Vagina (tissue), 2 donors: ENCODE data around the gene ZNF292.

Experiments
- POLR2A ChIP-seq, 2 donors: fragments of 450-650 bp; IDR thresholded peaks; one replicate each; pipeline ENCODE4 v1.6.1; 2017; ENCODE audit warnings: antibody characterized with exemption in 2 of 2, mild to moderate bottlenecking in 2 of 2, moderate library complexity in 2 of 2
- TF ChIP-seq, protein P1 (sequence below), 3 experiments: fragments of 450-650 bp in 2 of 3; fragments of 200-600 bp in 1 of 3; sonication (generic) in 1 of 3; IDR thresholded peaks; one replicate each; pipeline ENCODE4 v1.5.1; 2017 to 2019; ENCODE audit warnings: antibody characterized with exemption in 3 of 3, mild to moderate bottlenecking in 2 of 3, moderate library complexity in 2 of 3

DNA sequence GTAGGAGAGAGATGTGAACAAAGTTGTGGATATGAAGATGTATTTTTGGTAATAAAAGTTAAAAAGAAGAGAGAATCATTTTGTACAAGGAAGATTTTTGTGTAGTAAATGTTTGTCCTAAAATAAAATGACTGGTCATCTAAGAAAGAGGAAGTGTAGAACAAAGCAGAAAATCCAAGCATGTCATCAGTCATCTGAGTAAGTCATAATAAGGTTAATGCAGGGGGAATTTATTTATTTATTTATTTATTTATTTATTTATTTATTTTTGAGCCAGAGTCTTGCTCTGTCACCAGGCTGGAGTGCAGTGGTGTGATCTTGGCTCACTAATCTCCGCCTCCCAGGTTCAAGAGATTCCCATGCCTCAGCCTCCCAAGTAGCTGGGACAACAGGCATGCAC, 44.7 kb upstream of the ZNF292 start:
- TF ChIP-seq, protein P1, sequence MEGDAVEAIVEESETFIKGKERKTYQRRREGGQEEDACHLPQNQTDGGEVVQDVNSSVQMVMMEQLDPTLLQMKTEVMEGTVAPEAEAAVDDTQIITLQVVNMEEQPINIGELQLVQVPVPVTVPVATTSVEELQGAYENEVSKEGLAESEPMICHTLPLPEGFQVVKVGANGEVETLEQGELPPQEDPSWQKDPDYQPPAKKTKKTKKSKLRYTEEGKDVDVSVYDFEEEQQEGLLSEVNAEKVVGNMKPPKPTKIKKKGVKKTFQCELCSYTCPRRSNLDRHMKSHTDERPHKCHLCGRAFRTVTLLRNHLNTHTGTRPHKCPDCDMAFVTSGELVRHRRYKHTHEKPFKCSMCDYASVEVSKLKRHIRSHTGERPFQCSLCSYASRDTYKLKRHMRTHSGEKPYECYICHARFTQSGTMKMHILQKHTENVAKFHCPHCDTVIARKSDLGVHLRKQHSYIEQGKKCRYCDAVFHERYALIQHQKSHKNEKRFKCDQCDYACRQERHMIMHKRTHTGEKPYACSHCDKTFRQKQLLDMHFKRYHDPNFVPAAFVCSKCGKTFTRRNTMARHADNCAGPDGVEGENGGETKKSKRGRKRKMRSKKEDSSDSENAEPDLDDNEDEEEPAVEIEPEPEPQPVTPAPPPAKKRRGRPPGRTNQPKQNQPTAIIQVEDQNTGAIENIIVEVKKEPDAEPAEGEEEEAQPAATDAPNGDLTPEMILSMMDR (IDR thresholded peaks at IDR 0.05) = no peak
- no peak for TF ChIP-seq POLR2A (IDR thresholded peaks at IDR 0.05)
